ENCODE measurements around the gene RAPGEF2.

GRCh38 chr4:159142681-159143384 lies 40.0 kb downstream of the RAPGEF2 start:
- TF ChIP-seq CTCF (IDR thresholded peaks at IDR 0.05), result no peak
- TF ChIP-seq POLR2A (IDR thresholded peaks at IDR 0.05), result no peak
